MG63 (cell line): Measurements from ENCODE around the gene CLASRP. TPM values are rescaled to one million over a fixed set of nuclear protein-coding genes. Genes with fewer than 3 reads are reported as not detected.

ENCODE experiments used
- DNase-seq: peaks from one replicate; pipeline ENCODE4 v3.0.0-alpha.2; 2020
- H3K27me3 ChIP-seq: fragments of 250-450 bp; sonication (Bioruptor Pico); 2 replicates; pipeline ENCODE4 v1.5.1; 2020; ENCODE audit warnings: mild to moderate bottlenecking, moderate library complexity
- H3K36me3 ChIP-seq: fragments of 250-450 bp; sonication (Bioruptor Pico); 2 replicates; pipeline ENCODE4 v1.5.1; 2020; ENCODE audit warnings: mild to moderate bottlenecking, moderate library complexity
- H3K4me3 ChIP-seq: fragments of 250-450 bp; sonication (Bioruptor Pico); 2 replicates; pipeline ENCODE4 v1.5.1; 2020; ENCODE audit warnings: mild to moderate bottlenecking, moderate library complexity
- H3K9me3 ChIP-seq: fragments of 250-450 bp; sonication (Bioruptor Pico); 2 replicates; pipeline ENCODE4 v1.5.1; 2020; ENCODE audit warnings: mild to moderate bottlenecking, moderate library complexity
- total RNA-seq: library from RNA; depleted of rRNA; stranded (reverse); fragments of >200 nt; shearing (Covaris generic); gene quantifications from 2 replicates; pipeline ENCODE4 v1.2.3, GENCODE V29; 2014; ENCODE audit warnings: low replicate concordance

Gene CLASRP
- total RNA-seq, 1 experiment from 2014 or later: 25.1 TPM

GRCh38 chr19:45010306-45010705, 28.5 kb upstream of the CLASRP start:
- Histone ChIP-seq H3K36me3 (peaks cover 7% of the 10 kb centered on the region; the same call in 1 of the 2 replicates), H3K4me3 (no peak overlapping the region), H3K27me3 (no peaks in the 10 kb centered on the region), H3K9me3 (no peaks in the 10 kb centered on the region)
- no peak for DNase-seq

GRCh38 chr19:45011959-45012358, 26.9 kb upstream of the CLASRP start:
- H3K4me3 ChIP-seq: no peak overlapping the region
- H3K27me3 ChIP-seq: no peaks in the 10 kb centered on the region
- H3K36me3 ChIP-seq: peaks cover 7% of the 10 kb centered on the region; the same call in 1 of the 2 replicates
- DNase-seq: no peak
- no peaks in the 10 kb centered on the region for H3K9me3 ChIP-seq

DNA sequence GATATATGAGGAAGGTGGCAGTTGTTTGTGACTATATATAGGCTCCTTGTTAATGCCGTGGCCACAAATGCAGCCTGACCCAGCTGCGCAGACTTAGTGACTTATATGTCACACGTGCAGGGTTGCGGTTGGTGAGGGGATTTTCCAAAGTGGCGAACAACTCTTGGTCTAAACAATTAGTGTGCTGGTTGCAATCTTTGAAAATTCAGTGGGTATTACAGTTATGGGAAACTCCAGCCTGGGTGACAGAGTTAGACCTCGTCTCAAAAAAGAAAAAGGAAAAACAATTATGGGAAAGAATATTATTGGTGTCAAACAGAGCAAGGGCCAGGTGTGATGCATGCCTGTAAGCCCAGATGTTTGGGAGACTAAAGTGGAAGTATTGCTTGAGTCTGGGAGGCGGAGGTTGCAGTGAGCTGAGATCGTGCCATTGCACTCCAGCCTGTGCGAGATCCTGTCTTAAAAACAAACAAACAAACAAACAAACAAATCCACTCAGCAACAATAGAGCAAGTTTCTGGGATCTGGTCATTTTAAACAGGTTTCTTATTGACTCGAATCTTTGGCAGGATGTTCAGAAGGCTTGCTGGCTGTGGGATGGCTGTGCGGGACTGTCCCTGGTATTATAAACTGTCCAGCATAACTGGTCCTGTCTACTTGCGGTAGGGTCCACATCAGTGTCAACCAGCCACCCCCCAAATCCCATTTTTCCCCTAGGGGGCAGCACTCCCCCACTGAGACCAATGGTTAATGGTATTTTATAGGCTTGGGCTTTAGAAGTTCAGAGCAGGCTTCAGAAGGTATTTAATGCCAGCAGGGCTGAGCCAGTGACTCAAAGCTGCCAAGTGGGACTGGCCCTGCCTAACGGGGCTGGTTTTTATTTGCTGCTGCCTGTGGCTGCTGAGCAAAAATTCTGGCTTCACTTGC, 22.2 kb upstream of the CLASRP start:
- H3K4me3 ChIP-seq: no peak overlapping the region
- H3K9me3 ChIP-seq: no peaks in the 10 kb centered on the region
- DNase-seq: peak; percentile 89
- H3K36me3 ChIP-seq: peaks cover 4% of the 10 kb centered on the region; the same call in 1 of the 2 replicates
- H3K27me3 ChIP-seq: no peaks in the 10 kb centered on the region

DNA sequence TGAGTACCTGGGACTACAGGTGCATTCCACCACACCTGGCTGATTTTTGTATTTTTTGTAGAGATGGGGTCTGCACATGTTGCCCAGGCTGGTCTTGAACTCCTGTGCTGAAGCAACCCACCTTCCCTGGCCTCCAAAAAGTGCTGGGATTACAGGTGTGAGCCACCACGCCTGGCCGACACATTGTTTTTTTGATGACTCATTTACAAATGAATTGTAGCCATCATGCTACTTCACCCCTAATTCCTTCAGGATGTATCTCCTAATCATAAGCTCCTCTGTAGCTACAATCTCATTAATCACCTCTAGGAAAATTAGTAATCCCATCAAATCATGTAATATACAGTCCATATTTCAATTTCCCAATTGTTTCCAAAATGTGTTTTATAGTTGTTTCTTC, 19.7 kb upstream of the CLASRP start:
- Histone ChIP-seq H3K9me3 (no peaks in the 10 kb centered on the region), H3K36me3 (no peaks in the 10 kb centered on the region), H3K4me3 (no peak overlapping the region), H3K27me3 (no peaks in the 10 kb centered on the region)
- no peak for DNase-seq

DNA sequence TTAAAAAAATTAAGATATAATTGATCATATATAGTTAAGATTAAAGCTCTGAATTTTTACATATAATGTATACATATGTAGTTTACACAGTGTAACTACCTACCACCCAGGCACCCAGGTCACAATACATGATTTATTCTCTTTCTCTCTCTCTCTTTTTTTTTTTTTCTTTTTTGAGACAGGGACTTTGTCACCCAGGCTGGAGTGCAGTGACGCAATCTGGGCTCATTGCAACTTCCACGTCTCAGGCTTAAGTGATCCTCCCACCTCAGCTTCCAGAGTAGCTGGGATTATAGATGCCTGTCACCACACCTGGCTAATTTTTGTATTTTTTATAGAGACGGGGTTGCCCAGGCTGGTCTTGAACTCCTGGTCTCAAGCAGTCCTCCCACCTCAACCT, 18.8 kb upstream of the CLASRP start:
- H3K36me3 ChIP-seq: no peaks in the 10 kb centered on the region
- DNase-seq: no peak
- H3K4me3 ChIP-seq: no peak overlapping the region
- H3K9me3 ChIP-seq: no peaks in the 10 kb centered on the region
- H3K27me3 ChIP-seq: no peaks in the 10 kb centered on the region

DNA sequence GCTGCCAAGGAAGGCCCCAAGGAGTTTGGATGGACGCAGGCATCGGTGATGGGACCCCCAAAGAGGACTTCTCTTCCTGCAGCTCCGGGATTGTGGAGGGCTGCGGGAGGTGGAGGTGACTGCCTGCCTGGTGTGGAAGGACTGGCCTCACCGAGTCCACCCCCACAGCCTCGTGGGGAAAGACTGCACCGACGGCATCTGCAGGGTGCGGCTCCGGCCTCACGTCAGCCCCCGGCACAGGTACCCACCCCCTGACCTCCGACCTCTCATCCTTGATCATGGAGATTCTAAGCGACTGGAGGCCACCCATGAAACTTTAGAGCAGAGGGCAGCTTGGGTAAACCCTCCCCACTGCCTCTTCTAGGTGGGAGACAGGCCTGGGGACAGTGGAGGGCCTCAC, 16.9 kb upstream of the CLASRP start:
- no peak for DNase-seq
- Histone ChIP-seq H3K9me3 (no peaks in the 10 kb centered on the region), H3K36me3 (no peaks in the 10 kb centered on the region), H3K4me3 (no peak overlapping the region), H3K27me3 (no peaks in the 10 kb centered on the region)

- H3K9me3 ChIP-seq: no peaks in the 10 kb centered on the region
- no peaks in the 10 kb centered on the region for H3K27me3 ChIP-seq
- DNase-seq: no peak
- no peak overlapping the region for H3K4me3 ChIP-seq
- H3K36me3 ChIP-seq: no peaks in the 10 kb centered on the region
These were observed 15.8 kb upstream of the CLASRP start for GRCh38 chr19:45023048-45023447.

GRCh38 chr19:45025264-45025663, 13.6 kb upstream of the CLASRP start:
- Histone ChIP-seq H3K9me3 (no peaks in the 10 kb centered on the region), H3K4me3 (no peak overlapping the region), H3K36me3 (peaks cover 4% of the 10 kb centered on the region), H3K27me3 (no peaks in the 10 kb centered on the region)
- no peak for DNase-seq

DNA sequence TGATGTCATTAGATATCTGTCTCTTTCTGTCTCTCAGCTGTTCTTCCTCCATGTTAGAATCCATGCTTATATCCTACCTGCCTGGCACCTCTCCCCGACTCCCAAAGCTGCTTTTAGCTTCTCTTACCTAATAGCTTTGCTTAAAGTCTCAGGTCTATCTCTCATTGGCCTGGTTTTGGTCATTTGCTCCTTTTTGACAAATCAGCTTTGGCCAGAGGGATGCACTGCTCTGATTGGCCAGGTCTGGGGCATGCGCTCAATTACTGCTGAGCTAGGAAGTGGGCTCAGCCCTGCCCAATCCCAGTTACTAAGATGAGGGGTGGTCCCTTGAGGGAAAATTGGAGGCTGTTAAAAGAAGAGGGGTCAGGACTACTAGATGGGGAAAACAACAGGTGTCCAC, 11.5 kb upstream of the CLASRP start:
- no peak overlapping the region for H3K4me3 ChIP-seq
- peaks cover 15% of the 10 kb centered on the region for H3K36me3 ChIP-seq
- no peak for DNase-seq
- H3K27me3 ChIP-seq: no peaks in the 10 kb centered on the region
- H3K9me3 ChIP-seq: no peaks in the 10 kb centered on the region

DNA sequence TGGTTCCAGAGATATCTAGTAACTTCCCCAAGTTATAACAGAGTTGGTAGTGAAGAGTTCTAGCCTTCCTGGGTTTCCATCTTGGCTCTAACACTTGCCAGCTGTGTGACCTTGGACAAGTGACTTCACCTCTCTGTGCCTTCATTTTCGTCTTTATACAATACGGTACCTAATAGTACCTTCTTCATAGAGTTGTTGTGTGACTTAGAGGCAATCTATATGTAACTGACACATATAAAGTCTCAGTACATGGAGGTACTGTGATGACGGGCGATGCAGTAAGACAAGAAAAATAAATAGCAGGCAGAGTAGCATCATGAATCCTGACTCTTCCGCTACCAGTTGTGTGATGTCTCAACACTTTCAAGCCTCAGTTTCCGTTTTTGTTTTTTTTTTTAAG, 8.0 kb upstream of the CLASRP start:
- no peak overlapping the region for H3K4me3 ChIP-seq
- H3K36me3 ChIP-seq: peaks cover 30% of the 10 kb centered on the region

DNA sequence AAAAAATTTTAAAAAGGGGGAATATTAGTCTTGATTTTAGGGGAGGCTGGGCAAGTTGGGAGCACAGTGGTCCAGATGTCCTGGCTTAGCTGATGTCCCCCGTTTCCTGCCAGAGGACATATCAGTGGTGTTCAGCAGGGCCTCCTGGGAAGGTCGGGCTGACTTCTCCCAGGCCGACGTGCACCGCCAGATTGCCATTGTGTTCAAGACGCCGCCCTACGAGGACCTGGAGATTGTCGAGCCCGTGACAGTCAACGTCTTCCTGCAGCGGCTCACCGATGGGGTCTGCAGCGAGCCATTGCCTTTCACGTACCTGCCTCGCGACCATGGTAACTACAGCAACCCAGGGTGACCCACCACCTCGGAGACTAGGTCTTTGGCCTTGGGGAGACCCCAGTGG, 6.4 kb upstream of the CLASRP start:
- Histone ChIP-seq H3K27me3 (no peaks in the 10 kb centered on the region), H3K9me3 (no peaks in the 10 kb centered on the region), H3K36me3 (peaks cover 30% of the 10 kb centered on the region), H3K4me3 (no peak overlapping the region)
- no peak for DNase-seq

More for the DNA sequence above, 8.0 kb upstream of the CLASRP start:
- no peak for DNase-seq
- Histone ChIP-seq H3K27me3 (no peaks in the 10 kb centered on the region), H3K9me3 (no peaks in the 10 kb centered on the region)

- H3K36me3 ChIP-seq: peaks cover 35% of the 10 kb centered on the region
- no peaks in the 10 kb centered on the region for H3K9me3 ChIP-seq
- H3K27me3 ChIP-seq: no peaks in the 10 kb centered on the region
- H3K4me3 ChIP-seq: no peak overlapping the region
- no peak for DNase-seq
These were observed 3.1 kb upstream of the CLASRP start for GRCh38 chr19:45035755-45036154.

GRCh38 chr19:45037393-45038169, 1.3 kb upstream of the CLASRP start:
- Histone ChIP-seq H3K4me3 (no peak overlapping the region), H3K9me3 (no peaks in the 10 kb centered on the region), H3K36me3 (peaks cover 43% of the 10 kb centered on the region), H3K27me3 (no peaks in the 10 kb centered on the region)
- DNase-seq: no peak

- H3K27me3 ChIP-seq: no peaks in the 10 kb centered on the region
- no peak for DNase-seq
- peak overlapping the region; percentile 92 for H3K4me3 ChIP-seq
- peaks cover 60% of the 10 kb centered on the region for H3K36me3 ChIP-seq
- no peaks in the 10 kb centered on the region for H3K9me3 ChIP-seq
These were observed 1.4 kb downstream of the CLASRP start for GRCh38 chr19:45040059-45040771.

DNA sequence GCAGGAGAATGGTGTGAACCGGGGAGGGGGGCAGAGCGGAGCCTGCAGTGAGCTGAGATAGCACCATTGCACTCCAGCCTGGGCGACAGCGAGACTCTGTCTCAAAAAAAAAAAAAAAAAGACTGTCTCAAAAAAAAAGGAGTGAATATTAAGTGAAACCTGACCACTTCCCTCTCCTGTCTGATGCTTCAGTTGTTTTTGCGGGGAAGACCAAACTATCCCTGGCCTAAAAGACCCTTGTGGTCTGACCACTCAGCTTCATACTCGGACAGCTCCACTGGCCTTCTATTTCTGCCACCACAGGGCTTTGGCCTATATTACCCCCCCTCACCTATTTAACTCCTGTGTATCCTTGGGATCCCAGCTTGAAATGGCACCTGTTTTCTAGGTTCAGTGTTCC, 2.3 kb downstream of the CLASRP start:
- Histone ChIP-seq H3K9me3 (no peaks in the 10 kb centered on the region), H3K27me3 (no peaks in the 10 kb centered on the region), H3K4me3 (no peak overlapping the region), H3K36me3 (peaks cover 64% of the 10 kb centered on the region)
- DNase-seq: no peak

DNA sequence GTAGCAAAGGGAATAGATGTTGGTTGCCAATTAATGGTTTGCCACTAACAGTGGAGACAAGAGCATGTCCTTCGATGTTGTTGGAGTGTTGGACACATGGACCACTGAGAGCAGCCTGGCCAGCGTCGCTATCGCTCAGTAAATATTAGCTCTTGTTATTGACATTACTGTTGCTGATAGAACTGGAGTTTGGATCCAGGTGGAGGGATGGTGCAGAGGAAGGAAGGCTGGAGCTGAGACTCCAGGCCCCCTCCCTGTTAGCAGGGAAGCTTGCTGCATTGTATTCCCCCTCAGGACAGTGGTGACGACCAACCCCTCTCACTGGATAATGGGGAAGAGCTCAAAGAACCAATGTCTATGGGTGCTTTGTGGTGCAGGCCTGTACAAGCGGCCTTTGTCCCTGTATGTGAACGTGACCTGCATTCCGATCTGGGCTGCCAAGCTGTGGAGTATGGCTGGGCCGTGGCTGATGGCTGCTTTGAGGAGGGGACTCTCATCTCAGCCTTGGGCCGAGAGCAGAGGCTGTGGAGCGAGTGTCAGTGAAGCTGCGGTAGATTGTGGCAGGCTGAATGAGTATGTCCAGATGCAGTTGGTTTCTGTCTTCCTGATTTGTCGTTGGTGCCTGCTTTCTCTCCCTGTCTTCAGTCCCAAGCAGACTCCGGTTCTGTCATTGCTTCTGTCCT, 7.0 kb downstream of the CLASRP start:
- no peak for DNase-seq
- H3K4me3 ChIP-seq: no peak overlapping the region
- no peaks in the 10 kb centered on the region for H3K9me3 ChIP-seq
- H3K27me3 ChIP-seq: no peaks in the 10 kb centered on the region
- H3K36me3 ChIP-seq: peaks cover 73% of the 10 kb centered on the region
